Fibroblast of pulmonary artery (primary cell): ENCODE data around the gene SHROOM3.

Source experiments
- DNase-seq: peaks from one replicate; pipeline ENCODE4 v3.0.0-alpha.2; 2010; ENCODE audit warnings: low read depth
- H3K4me3 ChIP-seq: replicated peaks from 2 replicates; pipeline ENCODE4 v1.5.1; 2011; ENCODE audit warnings: low read depth, mild to moderate bottlenecking, control low read depth, low read length, moderate library complexity
- CTCF ChIP-seq: IDR thresholded peaks from 2 replicates; pipeline ENCODE4 v1.5.1; 2011; ENCODE audit warnings: mild to moderate bottlenecking, control low read depth, low read length, inconsistent platforms; ENCODE audit errors: missing control alignments

The SHROOM3 gene

GRCh38 chr4:76571274-76571673 lies 136.2 kb downstream of the SHROOM3 start:
- no peak for DNase-seq
- TF ChIP-seq CTCF, result no peak

GRCh38 chr4:76572224-76572623 lies 137.2 kb downstream of the SHROOM3 start:
- DNase-seq, result no peak
- H3K4me3 ChIP-seq, result no peak overlapping the region
- TF ChIP-seq CTCF, result no peak

More at GRCh38 chr4:76571274-76571673, 136.2 kb downstream of the SHROOM3 start:
- no peak overlapping the region for H3K4me3 ChIP-seq

- TF ChIP-seq CTCF, result no peak
- no peak for DNase-seq
- H3K4me3 ChIP-seq, result no peak overlapping the region
Measured at GRCh38 chr4:76576824-76577223, 141.8 kb downstream of the SHROOM3 start.

- no peak for TF ChIP-seq CTCF
- DNase-seq, result no peak
- no peak overlapping the region for H3K4me3 ChIP-seq
Measured at GRCh38 chr4:76578002-76578560, 143.1 kb downstream of the SHROOM3 start.

GRCh38 chr4:76579596-76580375 lies 144.8 kb downstream of the SHROOM3 start:
- no peak for DNase-seq
- TF ChIP-seq CTCF, result no peak
- no peak overlapping the region for H3K4me3 ChIP-seq

GRCh38 chr4:76581077-76581962 lies 146.3 kb downstream of the SHROOM3 start:
- no peak for TF ChIP-seq CTCF
- no peak for DNase-seq
- no peak overlapping the region for H3K4me3 ChIP-seq
